GM12873 (cell line): ENCODE results near the gene CSGALNACT2.

Experiments used
- TF ChIP-seq, protein P1 (sequence below): IDR thresholded peaks from 2 replicates; pipeline ENCODE4 v1.5.1; 2012; ENCODE audit warnings: low read depth, mild to moderate bottlenecking, moderate library complexity, low read length, control low read depth; ENCODE audit not compliant: insufficient read depth; ENCODE audit errors: missing control alignments

Gene CSGALNACT2

DNA sequence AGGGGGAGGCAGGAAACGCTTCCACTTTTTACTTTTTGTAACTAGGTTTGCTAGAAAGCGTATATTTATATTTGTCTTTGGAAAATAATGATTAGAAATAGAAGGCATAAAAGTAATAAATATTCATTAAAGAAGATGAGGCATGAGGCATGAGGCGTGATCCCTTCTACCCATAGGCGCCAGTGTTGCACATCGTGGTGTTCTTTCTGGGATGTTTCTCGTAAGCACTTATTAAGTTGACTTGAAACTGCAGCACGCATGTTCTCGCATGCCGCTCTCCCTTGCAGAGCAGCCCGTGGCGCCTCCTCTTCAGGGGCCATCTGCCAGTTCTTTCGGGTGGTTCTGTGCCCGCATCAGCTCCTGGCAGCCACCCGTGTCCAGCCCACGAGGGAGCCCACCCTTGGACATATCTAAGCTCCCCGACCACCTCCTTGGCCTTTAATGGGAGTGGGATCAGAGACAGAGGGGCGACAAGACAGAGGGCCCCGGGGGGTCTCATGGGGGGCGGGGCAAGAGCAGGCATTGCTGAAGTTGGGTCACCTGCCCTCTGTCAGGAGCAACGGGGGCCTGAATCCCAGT is 28.5 kb upstream of the CSGALNACT2 start:
- TF ChIP-seq, protein P1, sequence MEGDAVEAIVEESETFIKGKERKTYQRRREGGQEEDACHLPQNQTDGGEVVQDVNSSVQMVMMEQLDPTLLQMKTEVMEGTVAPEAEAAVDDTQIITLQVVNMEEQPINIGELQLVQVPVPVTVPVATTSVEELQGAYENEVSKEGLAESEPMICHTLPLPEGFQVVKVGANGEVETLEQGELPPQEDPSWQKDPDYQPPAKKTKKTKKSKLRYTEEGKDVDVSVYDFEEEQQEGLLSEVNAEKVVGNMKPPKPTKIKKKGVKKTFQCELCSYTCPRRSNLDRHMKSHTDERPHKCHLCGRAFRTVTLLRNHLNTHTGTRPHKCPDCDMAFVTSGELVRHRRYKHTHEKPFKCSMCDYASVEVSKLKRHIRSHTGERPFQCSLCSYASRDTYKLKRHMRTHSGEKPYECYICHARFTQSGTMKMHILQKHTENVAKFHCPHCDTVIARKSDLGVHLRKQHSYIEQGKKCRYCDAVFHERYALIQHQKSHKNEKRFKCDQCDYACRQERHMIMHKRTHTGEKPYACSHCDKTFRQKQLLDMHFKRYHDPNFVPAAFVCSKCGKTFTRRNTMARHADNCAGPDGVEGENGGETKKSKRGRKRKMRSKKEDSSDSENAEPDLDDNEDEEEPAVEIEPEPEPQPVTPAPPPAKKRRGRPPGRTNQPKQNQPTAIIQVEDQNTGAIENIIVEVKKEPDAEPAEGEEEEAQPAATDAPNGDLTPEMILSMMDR: no peak

DNA sequence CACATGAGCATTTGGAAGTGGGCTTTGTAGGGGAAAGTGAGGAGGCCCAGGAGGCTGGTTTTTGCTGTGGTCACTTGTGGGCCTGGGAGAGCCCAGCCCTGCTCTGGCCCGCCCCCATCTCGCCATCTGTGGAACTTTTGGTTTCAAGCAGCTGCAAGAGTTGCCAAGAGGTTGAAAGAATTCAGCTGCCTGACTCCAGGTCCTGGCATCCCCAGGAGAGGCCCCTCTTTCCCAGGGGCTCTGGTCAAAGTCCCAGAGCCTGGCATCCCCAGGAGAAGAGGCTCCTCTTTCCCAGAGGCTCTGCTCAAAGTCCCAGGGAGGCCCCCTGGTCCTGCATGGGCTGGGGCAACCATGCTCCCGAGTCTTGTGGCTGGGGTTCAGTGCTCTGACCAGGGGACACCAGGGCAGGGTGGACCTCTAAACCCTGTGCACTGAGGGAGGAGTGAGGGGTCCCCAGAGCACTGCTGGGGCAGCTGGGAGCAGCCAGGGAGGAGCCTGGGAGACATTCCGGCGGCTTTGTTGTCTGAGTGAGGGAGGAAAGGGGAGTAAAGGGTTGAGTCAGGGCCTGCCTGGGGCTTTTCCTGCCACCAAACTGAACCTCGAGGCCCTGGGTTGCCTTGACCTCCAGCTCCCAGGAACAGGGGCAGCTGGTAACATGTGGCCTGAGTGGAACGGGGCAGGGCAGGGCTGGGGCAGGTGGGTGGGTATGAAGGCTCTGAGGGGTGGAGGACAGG is 27.7 kb upstream of the CSGALNACT2 start:
- TF ChIP-seq, protein P1: no peak

DNA sequence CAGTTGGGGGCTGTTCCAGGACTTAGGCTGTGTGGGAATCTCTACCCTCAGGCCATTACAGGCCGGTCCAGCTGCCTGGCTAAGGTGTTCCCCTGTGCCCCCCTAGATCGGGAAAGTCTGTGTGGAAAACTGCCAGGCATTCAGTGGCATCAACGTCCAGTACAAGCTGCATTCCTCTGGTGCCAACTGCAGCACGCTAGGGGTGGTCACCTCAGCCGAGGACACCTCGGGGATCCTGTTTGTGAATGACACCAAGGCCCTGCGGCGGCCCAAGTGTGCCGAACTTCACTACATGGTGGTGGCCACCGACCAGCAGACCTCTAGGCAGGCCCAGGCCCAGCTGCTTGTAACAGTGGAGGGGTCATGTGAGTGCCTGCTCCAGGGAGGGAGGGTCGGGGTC is 27.1 kb upstream of the CSGALNACT2 start:
- TF ChIP-seq, protein P1: no peak

DNA sequence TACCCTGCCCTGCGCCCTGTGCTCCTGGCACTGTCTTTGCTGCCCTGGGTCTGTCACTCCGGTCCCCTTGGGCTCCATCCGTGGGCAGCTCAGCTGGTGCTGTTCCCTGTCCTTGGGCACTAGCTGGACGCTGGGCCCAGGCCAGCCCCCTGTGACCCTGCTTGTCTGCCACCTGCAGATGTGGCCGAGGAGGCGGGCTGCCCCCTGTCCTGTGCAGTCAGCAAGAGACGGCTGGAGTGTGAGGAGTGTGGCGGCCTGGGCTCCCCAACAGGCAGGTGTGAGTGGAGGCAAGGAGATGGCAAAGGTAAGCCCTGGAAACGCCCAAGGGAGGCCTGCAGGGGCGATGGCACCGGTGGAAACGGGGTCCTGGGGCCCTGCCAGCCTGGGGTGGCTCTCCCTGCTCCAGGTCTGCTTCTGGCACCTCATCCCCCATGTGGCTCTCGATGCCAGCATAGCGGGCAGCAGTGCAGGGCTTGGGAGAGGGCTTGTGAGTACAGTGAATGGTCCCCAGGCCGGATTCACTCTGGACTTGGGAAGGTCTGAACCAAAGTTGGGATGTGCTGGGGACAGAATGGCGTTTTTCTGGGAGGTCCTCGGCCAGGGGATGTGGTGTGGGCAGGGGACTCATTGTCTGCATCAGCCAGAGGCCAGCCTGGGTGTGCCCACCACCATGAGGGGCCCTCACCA is 26.2 kb upstream of the CSGALNACT2 start:
- TF ChIP-seq, protein P1: no peak

DNA sequence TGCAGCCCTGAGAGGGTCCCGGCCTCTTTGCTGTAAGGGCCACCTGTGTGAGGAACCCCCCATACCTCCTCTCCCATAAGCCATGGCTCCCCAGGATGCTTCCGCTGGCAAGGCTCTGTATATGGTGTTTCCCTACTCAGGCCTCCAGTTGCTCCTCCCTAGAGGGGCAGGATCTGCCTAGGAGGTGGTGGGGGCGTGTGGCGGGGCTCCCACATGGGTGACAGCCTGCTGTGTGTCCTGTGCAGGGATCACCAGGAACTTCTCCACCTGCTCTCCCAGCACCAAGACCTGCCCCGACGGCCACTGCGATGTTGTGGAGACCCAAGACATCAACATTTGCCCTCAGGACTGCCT is 25.7 kb upstream of the CSGALNACT2 start:
- TF ChIP-seq, protein P1: no peak

DNA sequence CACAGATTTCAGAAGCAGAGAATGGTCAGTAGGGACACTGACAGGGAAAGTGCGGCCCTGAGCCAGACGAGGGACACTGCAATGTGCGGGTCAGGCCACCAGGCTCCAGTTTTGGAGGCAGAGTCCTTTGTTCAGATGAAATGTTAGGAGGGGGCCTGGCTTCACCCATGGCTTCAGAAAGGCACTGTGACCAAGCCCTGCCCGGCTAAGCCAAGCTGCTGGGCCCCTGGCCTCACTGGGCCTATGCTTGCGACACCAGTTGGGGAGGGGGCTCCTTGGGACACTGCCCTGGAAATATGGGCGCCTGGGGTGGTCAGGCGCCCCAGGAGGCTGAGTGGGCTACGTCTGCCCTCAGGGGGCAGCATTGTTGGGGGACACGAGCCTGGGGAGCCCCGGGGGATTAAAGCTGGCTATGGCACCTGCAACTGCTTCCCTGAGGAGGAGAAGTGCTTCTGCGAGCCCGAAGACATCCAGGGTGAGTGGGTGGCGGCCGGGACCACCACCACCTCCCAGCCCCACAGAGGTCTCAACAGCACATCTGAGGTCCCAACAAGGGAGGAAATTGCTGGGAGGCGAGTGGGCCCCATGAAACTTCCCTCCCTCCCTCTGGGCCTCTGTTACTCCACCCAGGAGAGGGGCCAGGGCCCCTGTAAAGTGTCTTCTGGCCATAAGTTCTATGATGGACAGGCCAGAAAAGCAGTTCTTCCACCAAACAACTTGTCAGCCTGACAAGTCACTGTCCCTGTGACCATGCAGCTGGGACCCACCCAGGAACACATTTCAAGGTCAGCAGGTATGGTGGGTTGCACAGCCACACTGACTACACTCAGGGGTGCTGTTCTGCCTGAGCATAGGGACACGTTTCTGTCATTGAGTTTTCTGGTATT is 24.8 kb upstream of the CSGALNACT2 start:
- TF ChIP-seq, protein P1: no peak
